ENCODE results near the gene PDGFD. TPM values are rescaled to one million over a fixed set of nuclear protein-coding genes. Genes with fewer than 3 reads are reported as not detected.

The PDGFD gene
- total RNA-seq, 4 donors from 2014 or later, result 26.0 to 72.4 (median 29.6) TPM

DNA sequence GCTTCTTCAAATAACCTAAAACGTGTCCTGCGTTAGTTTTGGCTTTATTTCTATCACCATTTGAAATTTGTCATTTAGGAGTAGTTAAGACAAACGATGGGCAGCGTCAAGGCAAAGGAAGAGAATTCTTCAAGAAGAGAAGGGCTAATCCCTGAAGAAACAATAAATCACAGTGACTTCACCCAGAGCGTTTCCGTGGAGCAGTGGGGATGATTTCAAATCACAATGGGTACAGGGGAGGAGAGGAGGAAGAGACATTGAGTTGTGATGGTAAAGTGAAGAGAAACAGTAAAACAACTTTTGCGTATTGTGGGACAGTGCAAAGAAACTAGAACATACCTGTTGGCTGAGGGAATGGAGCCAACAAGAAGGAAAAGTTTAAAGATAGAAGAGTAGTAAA lies 9.7 kb downstream of the PDGFD start:
- no peak overlapping the region for H3K4me3 ChIP-seq
- no peaks in the 10 kb centered on the region for H3K9me3 ChIP-seq
- WGBS, 2 donors, result 72 to 74% methylated on average over 7 of the region's 7 CpGs
- no peaks in the 10 kb centered on the region for H3K36me3 ChIP-seq
- DNase-seq (ENCODE audit: low spot score in 2 of 2), result no peak
- H3K27me3 ChIP-seq, result no peaks in the 10 kb centered on the region
- H3K27ac ChIP-seq, result no peak overlapping the region
- TF ChIP-seq EP300 (IDR thresholded peaks at IDR 0.05) (no peak), POLR2A (IDR thresholded peaks at IDR 0.05) (no peak), CTCF (IDR thresholded peaks at IDR 0.05) (no peak)
- no peaks in the 10 kb centered on the region for H3K4me1 ChIP-seq

GRCh38 chr11:104152941-104153505 lies 10.9 kb downstream of the PDGFD start:
- no peak overlapping the region for H3K27ac ChIP-seq
- TF ChIP-seq EP300 (IDR thresholded peaks at IDR 0.05) (no peak), POLR2A (IDR thresholded peaks at IDR 0.05) (no peak), CTCF (IDR thresholded peaks at IDR 0.05) (no peak)
- no peak for DNase-seq (ENCODE audit: low spot score in 2 of 2)
- H3K4me3 ChIP-seq, result no peak overlapping the region
- no peaks in the 10 kb centered on the region for H3K36me3 ChIP-seq
- no peaks in the 10 kb centered on the region for H3K27me3 ChIP-seq
- no peaks in the 10 kb centered on the region for H3K4me1 ChIP-seq
- H3K9me3 ChIP-seq, result no peaks in the 10 kb centered on the region

- no peaks in the 10 kb centered on the region for H3K36me3 ChIP-seq
- peak in 2 of 5 experiments; percentile 11 to 15 for TF ChIP-seq CTCF (IDR thresholded peaks at IDR 0.05)
- TF ChIP-seq POLR2A (IDR thresholded peaks at IDR 0.05), result no peak
- H3K9me3 ChIP-seq, result no peaks in the 10 kb centered on the region
- no peak overlapping the region for H3K4me3 ChIP-seq
- H3K27ac ChIP-seq, result no peak overlapping the region
- H3K4me1 ChIP-seq, result no peaks in the 10 kb centered on the region
- DNase-seq (ENCODE audit: low spot score in 2 of 2), result no peak
- 83% methylated on average over 8 of the region's 8 CpGs for WGBS, 2 donors
- no peaks in the 10 kb centered on the region for H3K27me3 ChIP-seq
Observed at GRCh38 chr11:104151404-104152204, 12.3 kb downstream of the PDGFD start.

GRCh38 chr11:104148706-104149105 lies 15.2 kb downstream of the PDGFD start:
- WGBS, 2 donors, result 64% methylated on average over 2 of the region's 2 CpGs
- Histone ChIP-seq H3K4me1 (no peaks in the 10 kb centered on the region), H3K27ac (no peak overlapping the region), H3K4me3 (no peak overlapping the region), H3K27me3 (no peaks in the 10 kb centered on the region), H3K36me3 (no peaks in the 10 kb centered on the region), H3K9me3 (no peaks in the 10 kb centered on the region)
- TF ChIP-seq EP300 (IDR thresholded peaks at IDR 0.05) (no peak), POLR2A (IDR thresholded peaks at IDR 0.05) (no peak), CTCF (IDR thresholded peaks at IDR 0.05) (no peak)
- DNase-seq (ENCODE audit: low spot score in 2 of 2), result no peak

GRCh38 chr11:104148074-104148473 lies 15.9 kb downstream of the PDGFD start:
- TF ChIP-seq POLR2A (IDR thresholded peaks at IDR 0.05) (no peak), CTCF (IDR thresholded peaks at IDR 0.05) (no peak), EP300 (IDR thresholded peaks at IDR 0.05) (no peak)
- H3K4me1 ChIP-seq, result no peaks in the 10 kb centered on the region
- 30 to 39% methylated on average over 2 of the region's 2 CpGs for WGBS, 2 donors
- no peaks in the 10 kb centered on the region for H3K36me3 ChIP-seq
- no peaks in the 10 kb centered on the region for H3K27me3 ChIP-seq
- H3K27ac ChIP-seq, result no peak overlapping the region
- H3K4me3 ChIP-seq, result no peak overlapping the region
- H3K9me3 ChIP-seq, result no peaks in the 10 kb centered on the region
- DNase-seq (ENCODE audit: low spot score in 2 of 2), result no peak

Data from tibial nerve (tissue), 4 donors.